ENCODE measurements around the gene FYB2. TPM values are rescaled to one million over a fixed set of nuclear protein-coding genes. Genes with fewer than 3 reads are reported as not detected.

Gene FYB2
- total RNA-seq, 1 experiment from 2014 or later: not detected

DNA sequence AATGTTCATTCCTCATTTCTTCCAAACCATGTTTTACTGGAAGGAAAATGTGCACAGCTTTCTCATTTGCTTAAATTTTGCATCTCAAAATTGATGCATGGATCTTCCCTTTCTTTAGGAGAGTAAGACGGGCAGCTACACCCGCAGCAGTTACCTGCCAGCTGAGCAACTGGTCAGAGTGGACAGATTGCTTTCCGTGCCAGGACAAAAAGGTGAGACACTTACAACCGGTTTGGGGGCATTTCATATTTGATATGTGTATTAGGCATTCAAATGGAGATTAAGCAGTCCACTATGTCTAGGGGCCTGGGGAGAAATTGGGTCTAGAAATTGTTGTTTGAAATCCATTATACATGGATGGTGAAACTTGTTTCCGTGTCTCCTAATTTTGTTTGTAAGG is 48.3 kb upstream of the FYB2 start:
- H3K36me3 ChIP-seq (ENCODE audit: control insufficient read depth in 1 of 2, insufficient read depth in 2 of 2, low read length in 2 of 2): no peaks in the 10 kb centered on the region
- no peak overlapping the region for H3K4me2 ChIP-seq (ENCODE audit: low read length)
- H3K4me3 ChIP-seq (replicated peaks in 1 of 2; ENCODE audit: low read depth in 1 of 2, low read length in 2 of 2): no peak overlapping the region
- intact Hi-C loops (cut with micrococcal nuclease): no loop called here
- ChIA-PET CTCF (no interaction called here), POLR2A (no interaction called here), RAD21 (ENCODE audit: low non-redundant PET in 1 of 2, low total read pairs in 2 of 2, uncharacterized antibody in 2 of 2, unreplicated experiment in 2 of 2) (no interaction called here)
- H3K9ac ChIP-seq (ENCODE audit: low read length): no peak overlapping the region
- TF ChIP-seq EZH2phosphoT487 (IDR thresholded peaks at IDR 0.05; ENCODE audit: borderline replicate concordance): no peak
- no peak for TF ChIP-seq ZFX (IDR thresholded peaks at IDR 0.05)
- no peak for TF ChIP-seq POLR2A (IDR thresholded peaks at IDR 0.05; ENCODE audit: borderline replicate concordance, extremely low read depth, insufficient read depth, insufficient read length)
- TF ChIP-seq YY1 (IDR thresholded peaks at IDR 0.05; ENCODE audit: extremely low read depth, insufficient replicate concordance, low read depth, low read length): no peak
- TF ChIP-seq CBX3 (IDR thresholded peaks at IDR 0.05; ENCODE audit: low read depth): no peak
- TF ChIP-seq, protein P1, sequence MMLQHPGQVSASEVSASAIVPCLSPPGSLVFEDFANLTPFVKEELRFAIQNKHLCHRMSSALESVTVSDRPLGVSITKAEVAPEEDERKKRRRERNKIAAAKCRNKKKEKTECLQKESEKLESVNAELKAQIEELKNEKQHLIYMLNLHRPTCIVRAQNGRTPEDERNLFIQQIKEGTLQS (IDR thresholded peaks at IDR 0.05): no peak
- TF ChIP-seq CEBPB (IDR thresholded peaks at IDR 0.05; ENCODE audit: low read depth): no peak
- no peak for TF ChIP-seq TCF7L2 (IDR thresholded peaks at IDR 0.05; ENCODE audit: borderline replicate concordance, extremely low read depth, insufficient read depth, insufficient read length)
- TF ChIP-seq EGR1 (IDR thresholded peaks at IDR 0.05; ENCODE audit: low read depth): no peak
- TF ChIP-seq RAD21 (IDR thresholded peaks at IDR 0.05; ENCODE audit: low read depth): no peak
- TF ChIP-seq ZNF274 (IDR thresholded peaks at IDR 0.05; ENCODE audit: low read depth, low read length): no peak
- no peak for TF ChIP-seq POLR2AphosphoS5 (IDR thresholded peaks at IDR 0.05; ENCODE audit: low read depth, low read length)
- no peak for TF ChIP-seq ELF1 (IDR thresholded peaks at IDR 0.05; ENCODE audit: borderline replicate concordance, low read depth)
- TF ChIP-seq, protein P2, sequence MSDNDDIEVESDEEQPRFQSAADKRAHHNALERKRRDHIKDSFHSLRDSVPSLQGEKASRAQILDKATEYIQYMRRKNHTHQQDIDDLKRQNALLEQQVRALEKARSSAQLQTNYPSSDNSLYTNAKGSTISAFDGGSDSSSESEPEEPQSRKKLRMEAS (IDR thresholded peaks at IDR 0.05): no peak
- no peak for TF ChIP-seq SIN3A (IDR thresholded peaks at IDR 0.05; ENCODE audit: low read depth)
- no peak for TF ChIP-seq CTCF (IDR thresholded peaks at IDR 0.05 in 2 of 3, conservative IDR thresholded peaks at IDR 0.05 in 1 of 3; ENCODE audit: borderline replicate concordance in 1 of 3, insufficient read depth in 1 of 3, low read depth in 2 of 3, low read length in 2 of 3)
- no peak for TF ChIP-seq SRF (IDR thresholded peaks at IDR 0.05; ENCODE audit: low read depth)
- ATAC-seq (no peak), DNase-seq (ENCODE audit: low read depth, low spot score) (no peak)
- no peak overlapping the region for H3K27ac ChIP-seq (ENCODE audit: low read depth, low read length)
- no peaks in the 10 kb centered on the region for H3K9me3 ChIP-seq (ENCODE audit: control insufficient read depth in 1 of 2, insufficient read depth in 1 of 2, low read depth in 1 of 2, low read length in 2 of 2)
- BruUV-seq (replicated peaks): no TSS peak
- no peaks in the 10 kb centered on the region for H4K20me1 ChIP-seq (ENCODE audit: insufficient read depth)
- H3K79me2 ChIP-seq (ENCODE audit: insufficient read depth, low read length): no peaks in the 10 kb centered on the region
- H3K4me1 ChIP-seq (ENCODE audit: control insufficient read depth in 1 of 2, insufficient read depth in 2 of 2, low read length in 2 of 2): no peaks in the 10 kb centered on the region
- H3K27me3 ChIP-seq (ENCODE audit: insufficient read depth, low read length): peaks cover 27% of the 10 kb centered on the region
- no peaks in the 10 kb centered on the region for H3K9me2 ChIP-seq (ENCODE audit: insufficient read depth)
- no peak overlapping the region for H2AFZ ChIP-seq (ENCODE audit: low read depth, low read length, poor library complexity, severe bottlenecking)
